Fibroblast of lung (primary cell): ENCODE results near the gene STPG2. TPM values are rescaled to one million over a fixed set of nuclear protein-coding genes. Genes with fewer than 3 reads are reported as not detected.
"Not testable (repeated sequence)": the region's sequence is repeated elsewhere in the genome, so short reads cannot be mapped to it uniquely, and the experiment has no call there.

Experiments
- DNase-seq, 2 donors: peaks; one replicate each; pipeline versions ENCODE4 v3.0.0 to v3.0.0-alpha.2; 2010; ENCODE audit warnings: low read depth in 2 of 2
- H2AFZ ChIP-seq: 2 replicates; pipeline ENCODE4 v1.5.1; 2012; ENCODE audit warnings: low read length, control low read depth, inconsistent platforms
- H3K27ac ChIP-seq: 2 replicates; pipeline ENCODE4 v1.5.1; 2011; ENCODE audit warnings: low read length, control low read depth; ENCODE audit not compliant: insufficient read depth
- H3K27me3 ChIP-seq: 2 replicates; pipeline ENCODE4 v1.5.1; 2011; ENCODE audit warnings: mild to moderate bottlenecking, low read length; ENCODE audit not compliant: control insufficient read depth, insufficient read depth
- H3K36me3 ChIP-seq: 2 replicates; pipeline ENCODE4 v1.5.1; 2011; ENCODE audit warnings: low read length; ENCODE audit not compliant: control insufficient read depth, insufficient read depth
- H3K4me1 ChIP-seq: 2 replicates; pipeline ENCODE4 v1.5.1; 2011; ENCODE audit warnings: low read length; ENCODE audit not compliant: control insufficient read depth, insufficient read depth; ENCODE audit errors: extremely low read depth
- H3K4me2 ChIP-seq: 2 replicates; pipeline ENCODE4 v1.5.1; 2011; ENCODE audit warnings: low read length, control low read depth; ENCODE audit not compliant: insufficient read depth; ENCODE audit errors: extremely low read depth
- H3K4me3 ChIP-seq, 4 experiments: fragments of 200-600 bp in 1 of 4; sonication (generic) in 1 of 4; replicated peaks in 1 of 4; 2 replicates each; pipeline ENCODE4 v1.5.1; 2011 to 2016; ENCODE audit warnings: low read length in 4 of 4, low read depth in 3 of 4, mild to moderate bottlenecking in 3 of 4, control low read depth in 2 of 4, inconsistent platforms in 1 of 4, mixed read lengths in 1 of 4; ENCODE audit not compliant: insufficient read depth in 1 of 4; ENCODE audit errors: control extremely low read depth in 1 of 4
- H3K79me2 ChIP-seq: 2 replicates; pipeline ENCODE4 v1.5.1; 2012; ENCODE audit warnings: mild to moderate bottlenecking, low read length, inconsistent platforms; ENCODE audit not compliant: control insufficient read depth, insufficient read depth
- H3K9ac ChIP-seq: 2 replicates; pipeline ENCODE4 v1.5.1; 2011; ENCODE audit warnings: mild to moderate bottlenecking, low read length, control low read depth; ENCODE audit not compliant: insufficient read depth
- H3K9me3 ChIP-seq: 2 replicates; pipeline ENCODE4 v1.5.1; 2012; ENCODE audit warnings: low read depth, low read length; ENCODE audit not compliant: control insufficient read depth, insufficient read depth
- H4K20me1 ChIP-seq: 2 replicates; pipeline ENCODE4 v1.5.1; 2011; ENCODE audit warnings: low read length; ENCODE audit not compliant: control insufficient read depth, insufficient read depth; ENCODE audit errors: extremely low read depth
- EZH2 ChIP-seq: IDR thresholded peaks from 2 replicates; pipeline ENCODE4 v1.5.1; 2012; ENCODE audit warnings: low read length, control low read depth, mild to moderate bottlenecking; ENCODE audit errors: missing control alignments
- polyA plus RNA-seq, 2 donors: library from polyadenylated mRNA; depleted of rRNA in 1 of 2; stranded (reverse) in 1 of 2; unstranded in 1 of 2; fragments of >200 nt; gene quantifications; 2 replicates each; pipeline ENCODE4 v1.2.1, GENCODE V29; 2011 to 2012; ENCODE audit warnings: missing spikeins in 1 of 2
- total RNA-seq: library from RNA; depleted of rRNA; stranded (reverse); fragments of >200 nt; gene quantifications from 2 replicates; pipeline ENCODE4 v1.2.1, GENCODE V29; 2014
- TF ChIP-seq, protein P1 (sequence below), 2 donors: IDR thresholded peaks in 1 of 2; conservative IDR thresholded peaks in 1 of 2; 1 replicate in 1 of 2; 2 replicates in 1 of 2; pipeline ENCODE4 v1.5.1; 2011 to 2012; ENCODE audit warnings: low read length in 2 of 2, control low read depth in 1 of 2, inconsistent platforms in 1 of 2, low read depth in 1 of 2, mild to moderate bottlenecking in 1 of 2

STPG2 gene
- total and polyA plus RNA-seq, 2 donors (not counting 1 experiment from before 2014, with no cell fraction given): 0.17 TPM; not detected in 1

DNA sequence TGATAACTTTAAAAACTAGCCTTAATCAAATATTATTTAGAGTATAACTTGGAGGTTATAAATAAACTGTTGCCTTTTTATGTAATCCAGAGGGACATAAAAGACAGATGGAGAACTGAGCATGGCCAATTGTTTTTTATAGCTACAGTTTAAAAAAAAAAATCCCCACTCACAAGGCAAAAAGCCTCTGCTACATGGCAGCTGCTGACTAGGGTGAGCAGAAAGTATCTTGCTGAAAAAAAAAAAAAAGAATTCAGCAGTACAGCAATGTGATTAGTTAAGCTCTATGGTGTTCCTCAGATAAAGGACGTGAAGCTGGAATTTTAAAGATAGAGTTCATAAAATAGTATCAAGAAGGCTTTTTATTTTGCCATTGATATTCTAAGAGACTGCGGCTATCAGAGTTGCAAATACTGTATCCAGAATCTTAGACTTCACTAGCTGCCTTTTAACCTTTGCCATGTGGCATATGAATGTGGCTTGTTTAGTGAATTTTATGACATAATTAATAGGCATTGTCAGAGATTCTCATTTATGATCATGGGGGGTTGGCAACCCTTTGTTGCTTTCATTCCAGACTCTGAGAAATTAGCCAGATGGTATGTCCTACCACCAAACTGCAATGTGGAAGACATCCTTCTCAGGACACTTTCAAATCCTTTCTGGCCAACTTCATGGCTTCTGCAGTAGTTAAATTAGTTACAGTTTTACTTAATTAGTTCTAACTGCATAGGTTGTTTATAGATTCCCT lies 498.0 kb downstream of the STPG2 start:
- no peak overlapping the region for H3K27ac ChIP-seq
- H3K9me3 ChIP-seq: no peaks in the 10 kb centered on the region
- H4K20me1 ChIP-seq: no peaks in the 10 kb centered on the region
- H3K4me3 ChIP-seq: no peak overlapping the region
- TF ChIP-seq EZH2: no peak
- TF ChIP-seq, protein P1, sequence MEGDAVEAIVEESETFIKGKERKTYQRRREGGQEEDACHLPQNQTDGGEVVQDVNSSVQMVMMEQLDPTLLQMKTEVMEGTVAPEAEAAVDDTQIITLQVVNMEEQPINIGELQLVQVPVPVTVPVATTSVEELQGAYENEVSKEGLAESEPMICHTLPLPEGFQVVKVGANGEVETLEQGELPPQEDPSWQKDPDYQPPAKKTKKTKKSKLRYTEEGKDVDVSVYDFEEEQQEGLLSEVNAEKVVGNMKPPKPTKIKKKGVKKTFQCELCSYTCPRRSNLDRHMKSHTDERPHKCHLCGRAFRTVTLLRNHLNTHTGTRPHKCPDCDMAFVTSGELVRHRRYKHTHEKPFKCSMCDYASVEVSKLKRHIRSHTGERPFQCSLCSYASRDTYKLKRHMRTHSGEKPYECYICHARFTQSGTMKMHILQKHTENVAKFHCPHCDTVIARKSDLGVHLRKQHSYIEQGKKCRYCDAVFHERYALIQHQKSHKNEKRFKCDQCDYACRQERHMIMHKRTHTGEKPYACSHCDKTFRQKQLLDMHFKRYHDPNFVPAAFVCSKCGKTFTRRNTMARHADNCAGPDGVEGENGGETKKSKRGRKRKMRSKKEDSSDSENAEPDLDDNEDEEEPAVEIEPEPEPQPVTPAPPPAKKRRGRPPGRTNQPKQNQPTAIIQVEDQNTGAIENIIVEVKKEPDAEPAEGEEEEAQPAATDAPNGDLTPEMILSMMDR (conservative IDR thresholded peaks at IDR 0.05 in 1 of 2, IDR thresholded peaks at IDR 0.05 in 1 of 2; ENCODE audit: low read depth in 1 of 2, low read length in 2 of 2): no peak
- H3K36me3 ChIP-seq: no peaks in the 10 kb centered on the region
- no peak overlapping the region for H2AFZ ChIP-seq
- no peaks in the 10 kb centered on the region for H3K27me3 ChIP-seq
- no peak overlapping the region for H3K9ac ChIP-seq
- DNase-seq: no peak
- H3K4me1 ChIP-seq: no peaks in the 10 kb centered on the region
- H3K79me2 ChIP-seq: no peaks in the 10 kb centered on the region
- H3K4me2 ChIP-seq: no peak overlapping the region

DNA sequence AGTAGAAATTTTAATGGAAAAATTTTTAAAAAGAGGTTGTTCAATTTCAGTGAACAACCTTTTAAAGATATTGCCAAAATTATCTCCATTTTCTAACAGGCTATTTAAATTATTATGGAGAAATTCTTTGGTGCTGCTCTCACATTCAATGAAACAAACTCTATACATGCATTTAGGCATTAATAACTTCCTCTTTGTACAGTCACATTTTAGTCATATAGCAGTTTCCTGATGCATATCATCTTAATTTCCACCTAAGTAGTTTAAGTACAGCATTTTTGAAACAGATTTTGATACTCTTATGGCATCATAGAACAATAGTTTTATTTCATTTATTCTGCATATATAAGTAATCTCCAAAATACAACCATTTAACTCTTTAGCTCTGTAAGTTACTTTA lies 500.1 kb downstream of the STPG2 start:
- Histone ChIP-seq H3K4me1 (no peaks in the 10 kb centered on the region), H3K9me3 (no peaks in the 10 kb centered on the region), H3K27me3 (no peaks in the 10 kb centered on the region), H3K27ac (no peak overlapping the region), H4K20me1 (no peaks in the 10 kb centered on the region), H3K79me2 (no peaks in the 10 kb centered on the region), H3K9ac (no peak overlapping the region), H3K4me3 (no peak overlapping the region), H3K4me2 (no peak overlapping the region), H3K36me3 (no peaks in the 10 kb centered on the region), H2AFZ (no peak overlapping the region)
- DNase-seq: no peak
- TF ChIP-seq, protein P1 (conservative IDR thresholded peaks at IDR 0.05 in 1 of 2, IDR thresholded peaks at IDR 0.05 in 1 of 2; ENCODE audit: low read depth in 1 of 2, low read length in 2 of 2): no peak
- no peak for TF ChIP-seq EZH2

DNA sequence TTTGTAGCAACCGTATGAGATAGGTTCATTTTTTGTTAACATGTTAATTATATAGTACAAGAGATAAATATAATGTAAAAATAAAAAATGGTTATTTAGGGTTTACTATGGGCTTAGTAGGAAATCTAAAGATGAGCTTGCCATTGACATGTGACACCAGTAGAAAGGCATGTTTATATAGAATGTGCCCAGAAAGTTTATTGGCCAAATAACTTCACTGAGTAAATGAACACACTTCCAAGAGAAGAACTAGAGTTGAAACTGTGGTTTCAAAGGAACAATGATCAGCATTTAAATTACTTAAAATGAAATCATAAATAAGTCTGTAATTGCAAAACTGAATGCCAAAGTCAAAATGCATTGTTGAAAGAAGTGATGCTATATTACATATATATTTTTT lies 503.3 kb downstream of the STPG2 start:
- no peak overlapping the region for H3K4me3 ChIP-seq
- H3K4me1 ChIP-seq: no peaks in the 10 kb centered on the region
- TF ChIP-seq, protein P1 (conservative IDR thresholded peaks at IDR 0.05 in 1 of 2, IDR thresholded peaks at IDR 0.05 in 1 of 2; ENCODE audit: low read depth in 1 of 2, low read length in 2 of 2): no peak
- no peak for TF ChIP-seq EZH2
- no peak overlapping the region for H3K27ac ChIP-seq
- no peak for DNase-seq
- H2AFZ ChIP-seq: no peak overlapping the region
- H3K9me3 ChIP-seq: no peaks in the 10 kb centered on the region
- H3K9ac ChIP-seq: no peak overlapping the region
- H3K36me3 ChIP-seq: no peaks in the 10 kb centered on the region
- no peaks in the 10 kb centered on the region for H4K20me1 ChIP-seq
- H3K79me2 ChIP-seq: no peaks in the 10 kb centered on the region
- no peaks in the 10 kb centered on the region for H3K27me3 ChIP-seq
- no peak overlapping the region for H3K4me2 ChIP-seq

DNA sequence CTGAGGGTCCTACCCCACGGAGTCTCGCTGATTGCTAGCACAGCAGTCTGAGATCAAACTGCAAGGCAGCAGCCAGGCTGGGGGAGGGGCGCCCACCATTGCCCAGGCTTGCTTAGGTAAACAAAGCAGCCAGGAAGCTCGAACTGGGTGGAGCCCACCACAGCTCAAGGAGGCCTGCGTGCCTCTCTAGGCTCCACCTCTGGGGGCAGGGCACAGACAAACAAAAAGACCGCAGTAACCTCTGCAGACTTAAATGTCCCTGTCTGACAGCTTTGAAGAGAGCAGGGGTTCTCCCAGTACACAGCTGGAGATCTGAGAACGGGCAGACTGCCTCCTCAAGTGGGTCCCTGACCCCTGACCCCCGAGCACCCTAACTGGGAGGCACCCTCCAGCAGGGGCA lies 509.4 kb downstream of the STPG2 start:
- H3K9me3 ChIP-seq, H2AFZ ChIP-seq, H3K36me3 ChIP-seq, H3K9ac ChIP-seq, H3K4me3 ChIP-seq, H3K27ac ChIP-seq, H3K27me3 ChIP-seq, H3K79me2 ChIP-seq, H4K20me1 ChIP-seq, H3K4me1 ChIP-seq, DNase-seq, H3K4me2 ChIP-seq: not testable (repeated sequence)
